ENCODE measurements around the gene PACSIN1. TPM values are rescaled to one million over a fixed set of nuclear protein-coding genes. Genes with fewer than 3 reads are reported as not detected.

Gene PACSIN1, protein sequence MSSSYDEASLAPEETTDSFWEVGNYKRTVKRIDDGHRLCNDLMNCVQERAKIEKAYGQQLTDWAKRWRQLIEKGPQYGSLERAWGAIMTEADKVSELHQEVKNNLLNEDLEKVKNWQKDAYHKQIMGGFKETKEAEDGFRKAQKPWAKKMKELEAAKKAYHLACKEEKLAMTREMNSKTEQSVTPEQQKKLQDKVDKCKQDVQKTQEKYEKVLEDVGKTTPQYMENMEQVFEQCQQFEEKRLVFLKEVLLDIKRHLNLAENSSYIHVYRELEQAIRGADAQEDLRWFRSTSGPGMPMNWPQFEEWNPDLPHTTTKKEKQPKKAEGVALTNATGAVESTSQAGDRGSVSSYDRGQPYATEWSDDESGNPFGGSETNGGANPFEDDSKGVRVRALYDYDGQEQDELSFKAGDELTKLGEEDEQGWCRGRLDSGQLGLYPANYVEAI
- 0.06 to 0.17 TPM in 2 of 5 replicates, not detected in the others for total RNA-seq (2022; extraction: Qiagen RNA extraction; ENCODE audit: low read depth)

DNA sequence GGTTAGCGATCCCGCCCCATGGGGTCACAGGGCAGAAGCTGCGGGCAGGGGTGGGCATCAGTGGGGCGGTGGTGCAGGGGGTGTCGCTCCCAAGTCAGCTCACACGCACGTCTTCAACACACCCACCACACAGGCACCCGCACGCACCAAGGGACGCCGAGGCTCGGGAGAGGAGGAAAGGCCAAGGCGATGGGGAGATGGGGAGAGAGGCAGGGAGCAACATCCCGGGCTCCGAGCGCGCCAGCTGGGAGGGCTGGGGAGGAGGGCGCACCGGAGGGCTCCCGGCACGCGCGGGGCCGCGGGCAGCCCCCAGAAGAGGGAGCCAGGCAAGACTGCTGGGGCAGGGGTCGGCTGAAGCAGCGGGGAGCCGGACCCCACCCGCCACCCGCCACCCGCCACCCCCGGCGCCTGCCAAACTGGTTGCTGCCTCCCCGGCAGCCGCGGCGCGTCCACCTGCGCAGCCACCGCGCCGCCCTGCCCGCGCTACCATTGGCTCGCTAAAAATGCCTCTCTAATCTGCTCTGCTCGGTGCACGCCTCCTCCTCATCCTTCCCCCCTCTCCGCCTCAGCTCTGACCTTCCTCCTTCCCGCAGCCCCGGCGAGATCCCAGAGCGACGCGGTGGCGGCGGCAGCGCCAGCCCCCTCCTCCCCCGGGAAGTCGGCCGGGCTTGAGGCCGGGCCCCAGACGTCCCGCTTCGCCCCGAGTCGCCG lies at the start of gene PACSIN1:
PACSIN1 (plus strand) TSS at position 546 of the 711 bp plus-strand sequence. CDS start 60,230 bp downstream, outside the sequence.

GRCh38 chr6:34425498-34426410 lies 40.1 kb upstream of the PACSIN1 start, which contains the start of gene RPS10:
Gene RPS10, minus strand, starts transcription at chr6:34426069. Its CDS starts 848 bp downstream, at chr6:34425221.

DNA sequence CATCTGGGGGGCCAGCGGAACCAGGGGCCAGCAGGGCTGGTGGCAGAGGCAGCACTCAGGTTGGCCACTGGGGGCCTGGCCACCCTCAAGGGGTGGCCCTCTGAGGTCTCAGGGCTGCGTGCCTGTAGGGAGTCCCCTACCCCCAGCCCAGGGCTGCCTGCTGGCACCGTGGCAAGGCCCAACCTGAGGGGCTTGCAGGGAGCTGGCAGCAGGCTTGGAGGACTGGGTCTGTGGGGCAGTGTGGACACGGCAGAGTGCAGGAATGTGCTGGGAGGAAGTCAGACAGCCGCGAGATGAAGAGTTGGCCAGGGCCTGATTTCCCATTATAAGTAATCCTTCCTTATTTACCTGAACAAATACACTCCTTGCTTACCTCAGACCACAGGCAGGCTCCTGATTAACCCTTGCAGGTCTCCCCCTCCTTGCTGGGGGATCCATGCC lies 90.2 kb downstream of the PACSIN1 start, which contains the start of gene SPDEF:
SPDEF (minus strand) TSS at position 299 of the 441 bp plus-strand sequence. CDS start 11,874 bp downstream, outside the sequence.

Other genes with a start within 250 kb of the PACSIN1 start
- 396 to 621 TPM (median 581 TPM) in 5 replicates for gene HMGA1, start 229.2 kb upstream of the PACSIN1 start, total RNA-seq (2022; extraction: Qiagen RNA extraction; ENCODE audit: low read depth)
- gene SMIM29, start 217.1 kb upstream of the PACSIN1 start, total RNA-seq (2022; extraction: Qiagen RNA extraction; ENCODE audit: low read depth) = 16.6 to 29.9 TPM (median 25.5 TPM) in 5 replicates
- 5.8 to 8.8 TPM (median 6.3 TPM) in 5 replicates for gene NUDT3, start 73.4 kb upstream of the PACSIN1 start, total RNA-seq (2022; extraction: Qiagen RNA extraction; ENCODE audit: low read depth)
- 1,927 to 2,352 TPM (median 2,044 TPM) in 5 replicates for gene RPS10, start 40.0 kb upstream of the PACSIN1 start, total RNA-seq (2022; extraction: Qiagen RNA extraction; ENCODE audit: low read depth)
- gene SPDEF, start 90.3 kb downstream of the PACSIN1 start, total RNA-seq (2022; extraction: Qiagen RNA extraction; ENCODE audit: low read depth) = 0.52 to 2.2 TPM (median 1.8 TPM) in 5 replicates
- gene ILRUN, start 230.7 kb downstream of the PACSIN1 start, total RNA-seq (2022; extraction: Qiagen RNA extraction; ENCODE audit: low read depth) = 29.3 to 35.1 TPM (median 33.0 TPM) in 5 replicates

Data from A549 treated with ZK216348 at 1 μM for 4 hours (cell line).